H1 (cell line): Measurements from ENCODE around the gene CHST11. TPM values are rescaled to one million over a fixed set of nuclear protein-coding genes. Genes with fewer than 3 reads are reported as not detected.

Experiments used
- CTCF ChIA-PET: fragments of 300-600 bp; sonication (Branson Sonifier 250); formaldehyde crosslinking; loops from one replicate; lab custom pipeline; 2021; ENCODE audit not compliant: partially characterized antibody; lab: Charles Lee
- POLR2A ChIA-PET: fragments of 300-600 bp; sonication (Branson Sonifier 250); formaldehyde crosslinking; loops from one replicate; lab custom pipeline; 2021; ENCODE audit warnings: inconsistent platforms; ENCODE audit not compliant: partially characterized antibody; lab: Charles Lee
- DNase-seq, 2 experiments: peaks; one replicate each; pipeline versions ENCODE4 v3.0.0 to v3.0.0-alpha.2; 2010 to 2022; ENCODE audit warnings: low spot score in 2 of 2, low read depth in 1 of 2, mixed read lengths in 1 of 2
- FAIRE-seq: peaks from 2 replicates; lab custom pipeline; 2011; peaks lifted over from hg19 to GRCh38; lab: Jason Lieb, UNC
- H2AFZ ChIP-seq: 2 replicates; pipeline ENCODE4 v1.8.1; 2012; ENCODE audit warnings: low read length, inconsistent platforms
- H2AK5ac ChIP-seq: 2 replicates; pipeline ENCODE4 v1.6.1; 2013; ENCODE audit warnings: low read depth, low read length
- H2BK120ac ChIP-seq: replicated peaks from 2 replicates; pipeline ENCODE3; 2013; ENCODE audit warnings: low read depth, low read length, inconsistent platforms
- H2BK12ac ChIP-seq: 2 replicates; pipeline ENCODE4 v1.6.1; 2013; ENCODE audit warnings: low read depth, low read length
- H2BK15ac ChIP-seq: 2 replicates; pipeline ENCODE4 v1.6.1; 2013; ENCODE audit warnings: low read length
- H2BK20ac ChIP-seq: 2 replicates; pipeline ENCODE4 v1.6.1; 2013; ENCODE audit warnings: low read length
- H2BK5ac ChIP-seq: 2 replicates; pipeline ENCODE4 v1.6.1; 2013; ENCODE audit warnings: low read depth, low read length
- H3K14ac ChIP-seq: 2 replicates; pipeline ENCODE4 v1.6.1; 2013; ENCODE audit warnings: inconsistent platforms; ENCODE audit not compliant: insufficient read length
- H3K18ac ChIP-seq: 2 replicates; pipeline ENCODE4 v1.6.1; 2013; ENCODE audit warnings: low read length; ENCODE audit errors: extremely low read depth
- H3K23ac ChIP-seq: 2 replicates; pipeline ENCODE4 v1.6.1; 2013; ENCODE audit warnings: inconsistent platforms; ENCODE audit not compliant: insufficient read length
- H3K23me2 ChIP-seq: 2 replicates; pipeline ENCODE4 v1.6.1; 2013; ENCODE audit warnings: low read depth, low read length
- H3K27ac ChIP-seq: 2 replicates; pipeline ENCODE4 v1.6.1; 2011; ENCODE audit warnings: low read depth, low read length, inconsistent platforms
- H3K27me3 ChIP-seq, 4 experiments: replicated peaks in 1 of 4; 1 replicate in 1 of 4; 2 replicates in 3 of 4; pipeline versions ENCODE4 v1.6.1 to v1.8.1; 2011 to 2013; ENCODE audit warnings: low read length in 3 of 4, mild to moderate bottlenecking in 3 of 4, inconsistent platforms in 2 of 4, mixed read lengths in 2 of 4, moderate library complexity in 1 of 4; ENCODE audit not compliant: control insufficient read depth in 3 of 4, insufficient read depth in 3 of 4; ENCODE audit errors: extremely low read depth in 1 of 4
- H3K36me3 ChIP-seq, 4 experiments: 2 replicates each; pipeline versions ENCODE4 v1.6.1 to v1.8.1; 2011 to 2013; ENCODE audit warnings: mild to moderate bottlenecking in 4 of 4, low read length in 3 of 4, moderate library complexity in 2 of 4, control low read depth in 1 of 4, inconsistent platforms in 1 of 4; ENCODE audit not compliant: insufficient read depth in 4 of 4, control insufficient read depth in 2 of 4
- H3K4ac ChIP-seq: replicated peaks from 2 replicates; pipeline ENCODE3; 2013; ENCODE audit warnings: low read length, low read depth, mixed read lengths, inconsistent platforms; ENCODE audit not compliant: insufficient read length
- H3K4me1 ChIP-seq, 4 experiments: replicated peaks in 1 of 4; 1 replicate in 1 of 4; 2 replicates in 3 of 4; pipeline versions ENCODE4 v1.6.1 to v1.8.1; 2011 to 2013; ENCODE audit warnings: low read length in 3 of 4, inconsistent platforms in 2 of 4, mixed read lengths in 1 of 4; ENCODE audit not compliant: insufficient read depth in 4 of 4, control insufficient read depth in 3 of 4
- H3K4me2 ChIP-seq, 2 experiments: 2 replicates each; pipeline versions ENCODE4 v1.6.1 to v1.8.1; 2011 to 2013; ENCODE audit warnings: low read depth in 2 of 2, low read length in 2 of 2, control low read depth in 1 of 2, inconsistent platforms in 1 of 2, mild to moderate bottlenecking in 1 of 2; ENCODE audit not compliant: insufficient read depth in 1 of 2
- H3K4me3 ChIP-seq, 4 experiments: fragments of 200-600, 300-600 bp in 1 of 4; sonication (generic), shearing (Covaris generic), sonication (Bioruptor Twin) in 1 of 4; 2 replicates each; pipeline versions ENCODE4 v1.5.1 to v1.8.1; 2011 to 2016; ENCODE audit warnings: low read length in 4 of 4, low read depth in 3 of 4, control low read depth in 2 of 4, inconsistent platforms in 2 of 4, mild to moderate bottlenecking in 2 of 4, mixed read lengths in 1 of 4, moderate library complexity in 1 of 4; ENCODE audit not compliant: insufficient read depth in 2 of 4; ENCODE audit errors: extremely low read depth in 1 of 4
- H3K56ac ChIP-seq: replicated peaks from 2 replicates; pipeline ENCODE3; 2013; ENCODE audit warnings: low read depth, mild to moderate bottlenecking, mixed read lengths, low read length, inconsistent platforms; ENCODE audit not compliant: insufficient read length
- H3K79me1 ChIP-seq: 2 replicates; pipeline ENCODE4 v1.6.1; 2013; ENCODE audit warnings: low read depth, low read length, control low read depth
- H3K79me2 ChIP-seq, 2 experiments: 2 replicates each; pipeline versions ENCODE4 v1.6.1 to v1.8.1; 2012 to 2013; ENCODE audit warnings: low read length in 2 of 2, mild to moderate bottlenecking in 2 of 2, inconsistent platforms in 1 of 2; ENCODE audit not compliant: insufficient read depth in 2 of 2, control insufficient read depth in 1 of 2
- H3K9ac ChIP-seq, 4 experiments: replicated peaks in 1 of 4; 1 replicate in 1 of 4; 2 replicates in 3 of 4; pipeline versions ENCODE4 v1.6.1 to v1.8.1; 2011 to 2013; ENCODE audit warnings: low read depth in 3 of 4, low read length in 3 of 4, control low read depth in 2 of 4, mild to moderate bottlenecking in 2 of 4, moderate library complexity in 2 of 4, inconsistent platforms in 1 of 4; ENCODE audit errors: extremely low read depth in 1 of 4
- H3K9me3 ChIP-seq, 2 experiments: 2 replicates each; pipeline versions ENCODE4 v1.6.1 to v1.8.1; 2012 to 2013; ENCODE audit warnings: mild to moderate bottlenecking in 2 of 2, moderate library complexity in 2 of 2, control low read depth in 1 of 2, inconsistent platforms in 1 of 2, low read depth in 1 of 2, low read length in 1 of 2, mixed read lengths in 1 of 2; ENCODE audit not compliant: insufficient read depth in 2 of 2
- H4K20me1 ChIP-seq, 2 experiments: replicated peaks in 1 of 2; 2 replicates each; pipeline versions ENCODE3 to v1.8.1; 2011 to 2013; ENCODE audit warnings: inconsistent platforms in 2 of 2, low read length in 2 of 2, mild to moderate bottlenecking in 1 of 2; ENCODE audit not compliant: insufficient read depth in 2 of 2, control insufficient read depth in 1 of 2
- H4K5ac ChIP-seq: 2 replicates; pipeline ENCODE4 v1.6.1; 2013; ENCODE audit warnings: low read length, low read depth, mixed read lengths, inconsistent platforms; ENCODE audit not compliant: insufficient read length
- H4K8ac ChIP-seq: 2 replicates; pipeline ENCODE4 v1.8.0; 2013; ENCODE audit warnings: mild to moderate bottlenecking, moderate library complexity, low read length, inconsistent platforms; ENCODE audit not compliant: insufficient read depth; ENCODE audit errors: extremely low read depth
- H4K91ac ChIP-seq: replicated peaks from 2 replicates; pipeline ENCODE3; 2013; ENCODE audit warnings: low read length, mixed read lengths, inconsistent platforms; ENCODE audit not compliant: insufficient read length
- KDM1A ChIP-seq: fragments of 200-600, 300-600 bp; sonication (generic); IDR thresholded peaks from 2 replicates; pipeline ENCODE4 v1.7.1; 2016; ENCODE audit warnings: mild to moderate bottlenecking, low read length, borderline replicate concordance
- WGBS, 2 experiments: shearing (Covaris generic) in 1 of 2; methylation state at CpG; one replicate each; pipeline versions ENCODE4 v1.1.6 to v1.1.7; 2013 to 2015; ENCODE audit warnings: low lambda C conversion rate in 2 of 2, mixed read lengths in 2 of 2, inconsistent platforms in 1 of 2, low coverage in 1 of 2, missing lambda C conversion rate in 1 of 2; ENCODE audit not compliant: insufficient replicate concordance in 2 of 2, insufficient coverage in 1 of 2, insufficient read length in 1 of 2; ENCODE audit errors: extremely low coverage in 1 of 2, missing lambda C conversion rate in 1 of 2; 5-methylcytosine and 5-hydroxymethylcytosine counted together
- polyA plus RNA-seq, 7 experiments: library from polyadenylated mRNA; depleted of rRNA in 3 of 7; stranded (reverse) in 5 of 7; unstranded in 2 of 7; fragments of >200 nt in 5 of 7; fragments of 200-250 nt in 2 of 7; gene quantifications; 1 replicate in 5 of 7; 2 replicates in 1 of 7; 4 replicates in 1 of 7; pipeline versions ENCODE4 v1.2.1 to v1.2.3, GENCODE V29; 2011 to 2013; ENCODE audit warnings: missing spikeins in 2 of 7, mixed read lengths in 2 of 7
- total RNA-seq: library from RNA; stranded (reverse); fragmentation: NEBNext Ultra II Directional; extraction: Animal tissue kit (Norgen Biotek cat#: 25700); gene quantifications from 2 replicates; pipeline ENCODE4 v1.2.1, GENCODE V29; 2021

The CHST11 gene
- total and polyA plus RNA-seq, 2 of the 8 experiments (the other 6 are each of a cell fraction or from before 2014, with no cell fraction given): 14.4 to 20.8 TPM

- no peak overlapping the region for H3K18ac ChIP-seq
- CTCF ChIA-PET: interaction anchor here (1.0 to 1.4 kb wide), 2 partner anchors 46 to 65 kb away, joined by 3 to 5 read pairs; no protein-coding TSS in a partner anchor
- no peak for FAIRE-seq
- no peak for TF ChIP-seq KDM1A
These were observed 29.7 kb upstream of the CHST11 start for GRCh38 chr12:104426926-104427546.

More at GRCh38 chr12:104426926-104427546, 29.7 kb upstream of the CHST11 start:
- Histone ChIP-seq H3K4me2 (no peak overlapping the region), H4K5ac (no peak overlapping the region), H3K27me3 (no peaks in the 10 kb centered on the region; a peak in 1 of 7 replicates), H3K27ac (no peak overlapping the region), H2BK120ac (no peak overlapping the region), H4K20me1 (no peaks in the 10 kb centered on the region), H2BK12ac (no peak overlapping the region), H3K4ac (no peak overlapping the region), H3K4me3 (no peak overlapping the region), H3K23ac (no peak overlapping the region), H2AFZ (no peak overlapping the region), H2BK15ac (no peak overlapping the region), H4K91ac (no peak overlapping the region), H3K4me1 (no peaks in the 10 kb centered on the region), H3K9ac (no peak overlapping the region), H2AK5ac (no peak overlapping the region), H3K56ac (no peak overlapping the region), H3K79me2 (no peaks in the 10 kb centered on the region), H3K79me1 (no peaks in the 10 kb centered on the region), H3K36me3 (no peaks in the 10 kb centered on the region; a peak in 1 of 8 replicates), H2BK20ac (no peak overlapping the region), H3K14ac (no peak overlapping the region), H3K9me3 (peaks cover 2 to 6% of the 10 kb centered on the region in 2 experiments; a peak in 1 of 4 replicates), H2BK5ac (no peak overlapping the region), H4K8ac (no peak overlapping the region), H3K23me2 (no peaks in the 10 kb centered on the region)
- POLR2A ChIA-PET: no interaction called here
- 83% methylated on average over 4 of the region's 4 CpGs; no CpG with 5 or more reads in 1 of the 2 experiments for WGBS, 2 experiments
- DNase-seq: no peak
